B cell (primary cell): ENCODE measurements around the gene PLSCR4.

ENCODE experiments used
- EZH2 ChIP-seq: IDR thresholded peaks from 2 replicates; pipeline ENCODE4 v1.6.1; 2012; ENCODE audit warnings: borderline replicate concordance, low read depth, mild to moderate bottlenecking, moderate library complexity, low read length; ENCODE audit not compliant: insufficient read depth, poor library complexity, severe bottlenecking
- TF ChIP-seq, protein P1 (sequence below): fragments of 200-600 bp; IDR thresholded peaks from one replicate; pipeline ENCODE4 v1.8.0; 2022; ENCODE audit warnings: antibody characterized with exemption, mild to moderate bottlenecking

DNA sequence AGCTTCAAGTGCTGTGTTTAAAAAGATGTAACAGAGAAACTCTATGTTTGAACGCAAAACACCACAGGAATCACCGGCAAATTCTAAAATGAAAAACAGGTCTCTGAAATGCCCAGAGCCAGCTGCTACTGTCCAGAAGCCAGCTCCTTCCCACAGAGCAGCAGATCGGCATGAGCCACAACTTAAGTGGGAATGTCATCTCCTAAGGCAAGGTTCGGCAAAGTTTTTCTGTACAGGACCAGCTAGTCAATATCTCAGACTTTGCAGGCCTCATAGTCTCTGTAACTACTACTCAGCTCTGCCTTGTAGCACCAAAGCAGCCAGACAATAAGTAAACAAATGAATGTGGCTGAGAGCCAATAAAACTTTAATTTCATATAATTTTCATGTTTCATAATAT lies 94.8 kb downstream of the PLSCR4 start:
- TF ChIP-seq, protein P1, sequence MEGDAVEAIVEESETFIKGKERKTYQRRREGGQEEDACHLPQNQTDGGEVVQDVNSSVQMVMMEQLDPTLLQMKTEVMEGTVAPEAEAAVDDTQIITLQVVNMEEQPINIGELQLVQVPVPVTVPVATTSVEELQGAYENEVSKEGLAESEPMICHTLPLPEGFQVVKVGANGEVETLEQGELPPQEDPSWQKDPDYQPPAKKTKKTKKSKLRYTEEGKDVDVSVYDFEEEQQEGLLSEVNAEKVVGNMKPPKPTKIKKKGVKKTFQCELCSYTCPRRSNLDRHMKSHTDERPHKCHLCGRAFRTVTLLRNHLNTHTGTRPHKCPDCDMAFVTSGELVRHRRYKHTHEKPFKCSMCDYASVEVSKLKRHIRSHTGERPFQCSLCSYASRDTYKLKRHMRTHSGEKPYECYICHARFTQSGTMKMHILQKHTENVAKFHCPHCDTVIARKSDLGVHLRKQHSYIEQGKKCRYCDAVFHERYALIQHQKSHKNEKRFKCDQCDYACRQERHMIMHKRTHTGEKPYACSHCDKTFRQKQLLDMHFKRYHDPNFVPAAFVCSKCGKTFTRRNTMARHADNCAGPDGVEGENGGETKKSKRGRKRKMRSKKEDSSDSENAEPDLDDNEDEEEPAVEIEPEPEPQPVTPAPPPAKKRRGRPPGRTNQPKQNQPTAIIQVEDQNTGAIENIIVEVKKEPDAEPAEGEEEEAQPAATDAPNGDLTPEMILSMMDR = no peak
- no peak for TF ChIP-seq EZH2
